Hepatocyte (in vitro differentiated cells): ENCODE measurements around the gene SLC35A3.
"Not testable (repeated sequence)": the region's sequence is repeated elsewhere in the genome, so short reads cannot be mapped to it uniquely, and the experiment has no call there.

ENCODE experiments used
- EZH2phosphoT487 ChIP-seq: fragments of 200-600 bp; sonication (generic); IDR thresholded peaks from one replicate; pipeline ENCODE4 v1.6.1; 2018; ENCODE audit warnings: antibody characterized with exemption, mild to moderate bottlenecking, low read depth, moderate library complexity; ENCODE audit not compliant: unreplicated experiment, severe bottlenecking
- TF ChIP-seq, protein P1 (sequence below): fragments of 200-600 bp; sonication (generic); IDR thresholded peaks from 2 replicates; pipeline ENCODE4 v1.5.1; 2016; ENCODE audit warnings: antibody characterized with exemption, mild to moderate bottlenecking; ENCODE audit not compliant: poor library complexity

DNA sequence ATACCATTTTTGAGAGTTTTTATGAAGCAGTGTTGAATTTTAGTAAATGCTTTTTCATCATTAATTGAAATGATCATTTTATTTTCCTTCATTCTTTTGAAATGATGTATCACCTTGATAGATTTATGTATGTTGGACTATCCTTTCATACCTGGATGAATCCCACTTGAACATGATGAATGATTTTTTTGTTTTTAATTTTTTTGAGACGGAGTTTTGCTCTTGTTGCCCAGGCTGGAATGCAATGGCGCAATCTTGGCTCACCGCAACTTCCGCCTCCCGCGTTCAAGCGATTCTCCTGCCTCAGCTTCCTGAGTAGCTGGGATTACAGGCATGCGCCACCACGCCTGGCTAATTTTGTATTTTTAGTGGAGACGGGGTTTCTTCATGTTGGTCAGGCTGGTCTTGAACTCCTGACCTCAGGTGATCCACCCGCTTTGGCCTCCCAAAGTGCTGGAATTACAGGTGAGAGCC is 77.5 kb downstream of the SLC35A3 start:
- TF ChIP-seq, protein P1, sequence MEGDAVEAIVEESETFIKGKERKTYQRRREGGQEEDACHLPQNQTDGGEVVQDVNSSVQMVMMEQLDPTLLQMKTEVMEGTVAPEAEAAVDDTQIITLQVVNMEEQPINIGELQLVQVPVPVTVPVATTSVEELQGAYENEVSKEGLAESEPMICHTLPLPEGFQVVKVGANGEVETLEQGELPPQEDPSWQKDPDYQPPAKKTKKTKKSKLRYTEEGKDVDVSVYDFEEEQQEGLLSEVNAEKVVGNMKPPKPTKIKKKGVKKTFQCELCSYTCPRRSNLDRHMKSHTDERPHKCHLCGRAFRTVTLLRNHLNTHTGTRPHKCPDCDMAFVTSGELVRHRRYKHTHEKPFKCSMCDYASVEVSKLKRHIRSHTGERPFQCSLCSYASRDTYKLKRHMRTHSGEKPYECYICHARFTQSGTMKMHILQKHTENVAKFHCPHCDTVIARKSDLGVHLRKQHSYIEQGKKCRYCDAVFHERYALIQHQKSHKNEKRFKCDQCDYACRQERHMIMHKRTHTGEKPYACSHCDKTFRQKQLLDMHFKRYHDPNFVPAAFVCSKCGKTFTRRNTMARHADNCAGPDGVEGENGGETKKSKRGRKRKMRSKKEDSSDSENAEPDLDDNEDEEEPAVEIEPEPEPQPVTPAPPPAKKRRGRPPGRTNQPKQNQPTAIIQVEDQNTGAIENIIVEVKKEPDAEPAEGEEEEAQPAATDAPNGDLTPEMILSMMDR = not testable (repeated sequence)
- TF ChIP-seq EZH2phosphoT487 = not testable (repeated sequence)
